ENCODE measurements around the gene WIZ.

Gene WIZ

DNA sequence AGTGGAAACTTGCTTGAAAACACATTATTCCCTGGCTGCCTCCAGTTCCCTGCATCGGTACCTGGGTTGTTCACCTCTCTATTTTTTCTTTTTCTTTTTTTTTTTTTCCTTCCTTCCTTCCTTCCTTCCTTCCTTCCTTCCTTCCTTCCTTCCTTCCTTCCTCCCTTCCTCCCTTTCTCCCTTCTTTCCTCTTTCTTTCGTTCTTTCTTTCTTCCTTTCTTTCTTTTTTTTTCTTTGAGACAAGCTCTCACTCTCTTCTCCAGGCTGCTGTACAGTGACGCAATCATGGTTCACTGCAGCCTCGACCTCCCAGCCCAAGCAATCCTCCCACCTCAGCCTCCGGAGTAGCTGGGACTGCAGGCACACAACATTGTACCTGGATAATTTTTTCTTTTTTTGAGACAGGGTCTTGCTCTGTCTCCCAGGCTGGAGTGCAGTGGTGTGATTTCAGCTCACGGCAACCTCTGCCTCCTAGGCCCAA, 18.0 kb upstream of the WIZ start:
- TF ChIP-seq, protein P1, sequence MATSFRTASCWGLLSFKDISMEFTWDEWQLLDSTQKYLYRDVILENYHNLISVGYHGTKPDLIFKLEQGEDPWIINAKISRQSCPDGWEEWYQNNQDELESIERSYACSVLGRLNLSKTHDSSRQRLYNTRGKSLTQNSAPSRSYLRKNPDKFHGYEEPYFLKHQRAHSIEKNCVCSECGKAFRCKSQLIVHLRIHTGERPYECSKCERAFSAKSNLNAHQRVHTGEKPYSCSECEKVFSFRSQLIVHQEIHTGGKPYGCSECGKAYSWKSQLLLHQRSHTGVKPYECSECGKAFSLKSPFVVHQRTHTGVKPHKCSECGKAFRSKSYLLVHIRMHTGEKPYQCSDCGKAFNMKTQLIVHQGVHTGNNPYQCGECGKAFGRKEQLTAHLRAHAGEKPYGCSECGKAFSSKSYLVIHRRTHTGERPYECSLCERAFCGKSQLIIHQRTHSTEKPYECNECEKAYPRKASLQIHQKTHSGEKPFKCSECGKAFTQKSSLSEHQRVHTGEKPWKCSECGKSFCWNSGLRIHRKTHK (tag by site-specific recombination; IDR thresholded peaks at IDR 0.05), result no peak
- TF ChIP-seq ZNF366 (tag by site-specific recombination; conservative IDR thresholded peaks at IDR 0.05), result peak; percentile 82
- TF ChIP-seq WT1 (tag by site-specific recombination; IDR thresholded peaks at IDR 0.05), result no peak
- no peak for TF ChIP-seq ZBTB48 (tag by site-specific recombination; IDR thresholded peaks at IDR 0.05)
- Histone ChIP-seq H3K36me3 (ENCODE audit: control insufficient read depth in 2 of 2, insufficient read depth in 1 of 2, low read length in 2 of 2) (no peaks in the 10 kb centered on the region), H3K9me3 (ENCODE audit: control insufficient read depth, insufficient read depth, low read depth, low read length) (no peaks in the 10 kb centered on the region), H3K27ac (ENCODE audit: extremely low read depth, low read depth, low read length) (no peak overlapping the region), H3K4me1 (ENCODE audit: control insufficient read depth, insufficient read depth, low read length) (no peaks in the 10 kb centered on the region), H3K4me3 (ENCODE audit: low read depth, low read length) (no peak overlapping the region)
- ChIA-PET POLR2A (interaction anchor here (0.6 to 1.2 kb wide), 2 partner anchors 15 to 284 kb away, joined by 3 to 5 read pairs; no protein-coding TSS in a partner anchor), CTCF (interaction anchor here (0.6 kb wide), 1 partner anchor 89 kb away, joined by 3 read pairs; no protein-coding TSS in a partner anchor)

DNA sequence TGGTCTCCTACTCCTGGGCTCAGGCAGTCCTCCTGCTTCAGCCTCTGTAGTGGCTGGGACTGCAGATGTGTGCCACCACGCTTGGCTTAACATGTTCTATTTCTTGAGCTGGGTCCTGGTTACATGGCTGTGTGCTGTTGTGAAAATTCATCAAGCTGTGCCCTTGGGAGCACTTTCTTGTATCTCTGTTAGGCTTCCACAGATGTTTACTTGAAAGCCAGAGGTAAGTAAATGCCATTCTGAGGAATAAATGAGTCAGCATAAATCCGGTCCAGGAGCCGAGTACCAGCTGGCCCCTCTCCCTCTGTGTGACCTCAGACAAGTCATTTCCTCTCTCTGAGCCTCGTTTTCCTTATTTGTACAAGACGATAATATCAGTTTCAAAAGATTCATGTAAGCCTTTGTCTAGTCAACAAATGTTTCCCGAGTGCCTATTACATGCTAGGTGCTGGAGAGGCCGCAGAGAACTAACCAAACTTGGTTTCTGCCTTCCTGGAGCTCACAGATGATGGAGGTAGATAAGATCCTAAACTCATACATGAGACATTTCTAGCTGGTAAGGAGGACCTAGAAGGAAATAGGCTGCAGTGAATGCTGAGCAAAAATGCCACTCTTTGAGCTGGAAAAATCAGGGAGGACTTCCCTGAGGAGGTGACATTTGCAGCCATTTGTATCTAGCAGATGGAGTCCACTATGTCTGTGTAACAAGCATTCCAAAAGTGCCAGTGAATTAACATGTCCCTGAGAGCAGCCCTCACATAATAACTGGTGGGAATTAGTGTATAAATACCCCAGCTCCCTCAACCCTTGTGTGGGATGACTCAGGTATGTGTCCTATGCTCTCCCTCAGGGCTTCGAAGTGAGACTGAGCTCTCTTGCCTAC, 17.3 kb upstream of the WIZ start:
- TF ChIP-seq, protein P2, sequence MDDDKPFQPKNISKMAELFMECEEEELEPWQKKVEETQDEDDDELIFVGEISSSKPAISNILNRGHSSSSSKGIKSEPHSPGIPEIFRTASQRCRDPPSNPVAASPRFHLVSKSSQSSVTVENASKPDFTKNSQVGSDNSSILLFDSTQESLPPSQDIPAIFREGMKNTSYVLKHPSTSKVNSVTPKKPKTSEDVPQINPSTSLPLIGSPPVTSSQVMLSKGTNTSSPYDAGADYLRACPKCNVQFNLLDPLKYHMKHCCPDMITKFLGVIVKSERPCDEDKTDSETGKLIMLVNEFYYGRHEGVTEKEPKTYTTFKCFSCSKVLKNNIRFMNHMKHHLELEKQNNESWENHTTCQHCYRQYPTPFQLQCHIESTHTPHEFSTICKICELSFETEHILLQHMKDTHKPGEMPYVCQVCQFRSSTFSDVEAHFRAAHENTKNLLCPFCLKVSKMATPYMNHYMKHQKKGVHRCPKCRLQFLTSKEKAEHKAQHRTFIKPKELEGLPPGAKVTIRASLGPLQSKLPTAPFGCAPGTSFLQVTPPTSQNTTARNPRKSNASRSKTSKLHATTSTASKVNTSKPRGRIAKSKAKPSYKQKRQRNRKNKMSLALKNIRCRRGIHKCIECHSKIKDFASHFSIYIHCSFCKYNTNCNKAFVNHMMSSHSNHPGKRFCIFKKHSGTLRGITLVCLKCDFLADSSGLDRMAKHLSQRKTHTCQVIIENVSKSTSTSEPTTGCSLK (tag by site-specific recombination; IDR thresholded peaks at IDR 0.05), result no peak
- TF ChIP-seq ZNF37A (tag by site-specific recombination; IDR thresholded peaks at IDR 0.05), result peak; percentile 93
- H3K9me3 ChIP-seq (ENCODE audit: control insufficient read depth, insufficient read depth, low read depth, low read length), result no peaks in the 10 kb centered on the region
- no peak overlapping the region for H3K4me3 ChIP-seq (ENCODE audit: low read depth, low read length)
- POLR2A ChIA-PET, result interaction anchor here (0.6 to 1.2 kb wide), 2 partner anchors 15 to 283 kb away, joined by 3 to 5 read pairs; no protein-coding TSS in a partner anchor
- no peaks in the 10 kb centered on the region for H3K36me3 ChIP-seq (ENCODE audit: control insufficient read depth in 2 of 2, insufficient read depth in 1 of 2, low read length in 2 of 2)
- no peak overlapping the region for H3K27ac ChIP-seq (ENCODE audit: extremely low read depth, low read depth, low read length)
- H3K4me1 ChIP-seq (ENCODE audit: control insufficient read depth, insufficient read depth, low read length), result no peaks in the 10 kb centered on the region
- CTCF ChIA-PET, result no interaction called here

DNA sequence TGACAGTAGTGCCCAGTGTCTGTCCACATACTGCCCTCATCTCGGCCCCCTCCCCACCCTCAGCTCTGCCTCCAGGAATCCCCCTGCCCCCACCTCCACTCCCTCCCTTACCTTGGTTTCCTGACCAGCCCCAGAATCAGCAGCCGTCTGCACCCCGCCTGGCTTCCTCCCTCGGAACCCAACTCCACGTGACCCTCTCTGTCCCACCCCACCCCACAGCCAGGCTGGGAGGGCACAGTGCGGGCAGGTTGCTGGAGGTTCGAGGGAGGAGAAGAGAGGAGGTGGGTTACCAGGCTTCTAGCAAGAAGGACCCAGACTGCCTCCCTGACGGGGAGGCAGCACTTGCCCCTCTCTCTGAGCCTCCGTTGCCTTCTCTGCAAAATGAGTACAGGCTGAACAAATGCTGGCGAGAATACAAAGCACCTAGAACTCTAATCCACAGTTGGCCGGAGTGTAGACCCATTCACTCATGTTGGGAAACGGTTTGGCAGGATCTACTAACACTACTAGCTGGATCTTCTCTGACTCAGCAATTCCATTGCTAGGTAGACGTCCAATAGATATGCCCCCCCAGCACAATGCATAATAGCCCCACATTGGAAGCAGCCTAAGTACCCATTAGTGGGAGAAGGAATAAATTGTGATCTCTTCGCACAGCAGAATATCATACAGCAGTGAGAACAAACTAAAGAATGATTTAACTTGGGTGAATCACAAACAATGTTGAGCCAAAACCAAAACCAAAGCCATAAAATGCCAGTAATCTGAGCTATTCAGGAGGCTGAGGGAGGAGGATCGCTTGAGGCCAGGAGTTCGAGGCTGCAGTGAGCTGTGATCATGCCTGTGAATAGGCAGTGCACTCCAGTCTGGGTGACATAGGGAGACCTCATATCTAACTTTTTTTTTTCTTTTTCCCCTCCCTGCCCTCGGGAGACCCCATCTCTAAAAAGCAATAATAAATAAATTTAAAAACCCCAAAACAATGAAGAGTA, 14.9 kb upstream of the WIZ start, which contains the start of gene RASAL3:
Gene RASAL3 (minus strand): TSS at position 151 of the 992 bp plus-strand sequence. CDS start 186 bp downstream, outside the sequence.
- Histone ChIP-seq H3K4me1 (ENCODE audit: control insufficient read depth, insufficient read depth, low read length) (no peaks in the 10 kb centered on the region), H3K36me3 (ENCODE audit: control insufficient read depth in 2 of 2, insufficient read depth in 1 of 2, low read length in 2 of 2) (no peaks in the 10 kb centered on the region), H3K27ac (ENCODE audit: extremely low read depth, low read depth, low read length) (no peak within 1 kb of the TSS), H3K4me3 (ENCODE audit: low read depth, low read length) (no peak within 1 kb of the TSS), H3K9me3 (ENCODE audit: control insufficient read depth, insufficient read depth, low read depth, low read length) (no peaks in the 10 kb centered on the region)
- CTCF ChIA-PET, result interaction anchor here (0.7 kb wide), 1 partner anchor 40 kb away, joined by 3 read pairs; no protein-coding TSS in a partner anchor
- POLR2A ChIA-PET, result no interaction called here
- TF ChIP-seq ZNF292 (tag by site-specific recombination; IDR thresholded peaks at IDR 0.05; ENCODE audit: borderline replicate concordance, low read depth), result no peak
- TF ChIP-seq GLIS2 (tag by site-specific recombination; IDR thresholded peaks at IDR 0.05), result no peak
- TF ChIP-seq MEIS1 (CRISPR knock-in tag; IDR thresholded peaks at IDR 0.05; ENCODE audit: borderline replicate concordance), result no peak
- no peak for TF ChIP-seq YY1 (tag by site-specific recombination; IDR thresholded peaks at IDR 0.05)
- TF ChIP-seq, protein P3, sequence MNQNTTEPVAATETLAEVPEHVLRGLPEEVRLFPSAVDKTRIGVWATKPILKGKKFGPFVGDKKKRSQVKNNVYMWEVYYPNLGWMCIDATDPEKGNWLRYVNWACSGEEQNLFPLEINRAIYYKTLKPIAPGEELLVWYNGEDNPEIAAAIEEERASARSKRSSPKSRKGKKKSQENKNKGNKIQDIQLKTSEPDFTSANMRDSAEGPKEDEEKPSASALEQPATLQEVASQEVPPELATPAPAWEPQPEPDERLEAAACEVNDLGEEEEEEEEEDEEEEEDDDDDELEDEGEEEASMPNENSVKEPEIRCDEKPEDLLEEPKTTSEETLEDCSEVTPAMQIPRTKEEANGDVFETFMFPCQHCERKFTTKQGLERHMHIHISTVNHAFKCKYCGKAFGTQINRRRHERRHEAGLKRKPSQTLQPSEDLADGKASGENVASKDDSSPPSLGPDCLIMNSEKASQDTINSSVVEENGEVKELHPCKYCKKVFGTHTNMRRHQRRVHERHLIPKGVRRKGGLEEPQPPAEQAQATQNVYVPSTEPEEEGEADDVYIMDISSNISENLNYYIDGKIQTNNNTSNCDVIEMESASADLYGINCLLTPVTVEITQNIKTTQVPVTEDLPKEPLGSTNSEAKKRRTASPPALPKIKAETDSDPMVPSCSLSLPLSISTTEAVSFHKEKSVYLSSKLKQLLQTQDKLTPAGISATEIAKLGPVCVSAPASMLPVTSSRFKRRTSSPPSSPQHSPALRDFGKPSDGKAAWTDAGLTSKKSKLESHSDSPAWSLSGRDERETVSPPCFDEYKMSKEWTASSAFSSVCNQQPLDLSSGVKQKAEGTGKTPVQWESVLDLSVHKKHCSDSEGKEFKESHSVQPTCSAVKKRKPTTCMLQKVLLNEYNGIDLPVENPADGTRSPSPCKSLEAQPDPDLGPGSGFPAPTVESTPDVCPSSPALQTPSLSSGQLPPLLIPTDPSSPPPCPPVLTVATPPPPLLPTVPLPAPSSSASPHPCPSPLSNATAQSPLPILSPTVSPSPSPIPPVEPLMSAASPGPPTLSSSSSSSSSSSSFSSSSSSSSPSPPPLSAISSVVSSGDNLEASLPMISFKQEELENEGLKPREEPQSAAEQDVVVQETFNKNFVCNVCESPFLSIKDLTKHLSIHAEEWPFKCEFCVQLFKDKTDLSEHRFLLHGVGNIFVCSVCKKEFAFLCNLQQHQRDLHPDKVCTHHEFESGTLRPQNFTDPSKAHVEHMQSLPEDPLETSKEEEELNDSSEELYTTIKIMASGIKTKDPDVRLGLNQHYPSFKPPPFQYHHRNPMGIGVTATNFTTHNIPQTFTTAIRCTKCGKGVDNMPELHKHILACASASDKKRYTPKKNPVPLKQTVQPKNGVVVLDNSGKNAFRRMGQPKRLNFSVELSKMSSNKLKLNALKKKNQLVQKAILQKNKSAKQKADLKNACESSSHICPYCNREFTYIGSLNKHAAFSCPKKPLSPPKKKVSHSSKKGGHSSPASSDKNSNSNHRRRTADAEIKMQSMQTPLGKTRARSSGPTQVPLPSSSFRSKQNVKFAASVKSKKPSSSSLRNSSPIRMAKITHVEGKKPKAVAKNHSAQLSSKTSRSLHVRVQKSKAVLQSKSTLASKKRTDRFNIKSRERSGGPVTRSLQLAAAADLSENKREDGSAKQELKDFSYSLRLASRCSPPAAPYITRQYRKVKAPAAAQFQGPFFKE (tag by site-specific recombination; IDR thresholded peaks at IDR 0.05; ENCODE audit: borderline replicate concordance), result no peak
- TF ChIP-seq WT1 (tag by site-specific recombination; IDR thresholded peaks at IDR 0.05), result no peak

All from HEK293 (cell line).